ENCODE data around the gene ZXDC. TPM values are rescaled to one million over a fixed set of nuclear protein-coding genes. Genes with fewer than 3 reads are reported as not detected.
A peak's percentile ranks its signal among the peaks of the same experiment; 100 is the strongest.

ZXDC gene
- total RNA-seq, 1 experiment from 2014 or later: 55.4 TPM

DNA sequence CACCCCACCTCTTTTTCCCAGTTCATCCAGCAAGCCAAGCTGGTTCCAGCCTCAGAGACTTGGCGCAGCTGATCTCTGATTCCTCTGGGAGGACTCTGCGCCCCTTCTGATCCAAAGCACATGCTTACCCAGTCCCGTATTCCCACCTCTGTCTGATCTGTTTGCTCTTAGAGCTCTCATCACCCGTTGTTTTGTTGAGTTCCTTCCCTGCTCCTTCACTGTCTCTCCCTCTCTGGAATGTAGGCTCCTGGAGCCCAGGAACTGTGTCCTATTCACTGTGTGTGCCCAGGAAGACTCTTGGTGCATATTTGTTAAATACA is 1.3 kb upstream of the ZXDC start:
- no peak overlapping the region for H3K4me3 ChIP-seq
- H3K79me2 ChIP-seq (ENCODE audit: low read depth): peaks cover 28% of the 10 kb centered on the region
- H3K4me1 ChIP-seq (replicated peaks; ENCODE audit: insufficient read depth): peaks cover 17% of the 10 kb centered on the region
- no TSS peak for BruUV-seq (replicated peaks)
- no peak overlapping the region for H2AFZ ChIP-seq
- peaks cover under 1% of the 10 kb centered on the region; the same call in 1 of the 2 replicates for H3K36me3 ChIP-seq (ENCODE audit: low read depth)
- no peaks in the 10 kb centered on the region for H3K9me2 ChIP-seq (ENCODE audit: insufficient read depth)
- no peaks in the 10 kb centered on the region for H3K9me3 ChIP-seq (ENCODE audit: insufficient read depth, low read depth)
- intact Hi-C loops (cut with micrococcal nuclease; ENCODE audit: unreplicated experiment): loop anchor here (5.0 to 10.0 kb wide), 6 partner anchors 45 to 1068 kb away; partner anchors contain the start of genes CHST13 and PLXNA1
- peak overlapping the region; percentile 77 for H3K4me2 ChIP-seq
- TF ChIP-seq CTCF (conservative IDR thresholded peaks at IDR 0.05): no peak
- DNase-seq: no peak
- CTCF ChIA-PET: no interaction called here
- POLR2A ChIA-PET (ENCODE audit: unreplicated experiment): no interaction called here
- H4K20me1 ChIP-seq (ENCODE audit: insufficient read depth): peaks cover 11% of the 10 kb centered on the region; the same call in 1 of the 2 replicates
- H3K27ac ChIP-seq: no peak overlapping the region
- peaks cover 19% of the 10 kb centered on the region for H3F3A ChIP-seq (ENCODE audit: insufficient read depth, low read depth)
- H3K27me3 ChIP-seq (ENCODE audit: insufficient read depth, low read depth): no peaks in the 10 kb centered on the region

GRCh38 chr3:126476166-126477060 is 722 bp upstream of the ZXDC start:
- H3K4me1 ChIP-seq (replicated peaks; ENCODE audit: insufficient read depth): peaks cover 23% of the 10 kb centered on the region
- intact Hi-C loops (cut with micrococcal nuclease; ENCODE audit: unreplicated experiment): loop anchor here (5.0 to 10.0 kb wide), 6 partner anchors 46 to 1068 kb away; partner anchors contain the start of genes CHST13 and PLXNA1

More at GRCh38 chr3:126476166-126477060, 722 bp upstream of the ZXDC start:
- Histone ChIP-seq H3K27me3 (ENCODE audit: insufficient read depth, low read depth) (no peaks in the 10 kb centered on the region), H3F3A (ENCODE audit: insufficient read depth, low read depth) (peaks cover 24% of the 10 kb centered on the region), H2AFZ (peak overlapping the region; percentile 92), H3K9me2 (ENCODE audit: insufficient read depth) (no peaks in the 10 kb centered on the region), H3K27ac (peak overlapping the region; percentile 75), H3K36me3 (ENCODE audit: low read depth) (peaks cover 6% of the 10 kb centered on the region), H4K20me1 (ENCODE audit: insufficient read depth) (peaks cover 18% of the 10 kb centered on the region; the same call in 1 of the 2 replicates), H3K9me3 (ENCODE audit: insufficient read depth, low read depth) (no peaks in the 10 kb centered on the region), H3K79me2 (ENCODE audit: low read depth) (peaks cover 34% of the 10 kb centered on the region), H3K4me3 (peak overlapping the region; percentile 72), H3K4me2 (peak overlapping the region; percentile 77)
- peak; percentile 55 to 74 for DNase-seq
- TSS peak; percentile 95 for BruUV-seq (replicated peaks)
- ChIA-PET POLR2A (ENCODE audit: unreplicated experiment) (interaction anchor here (0.5 to 1.1 kb wide), 11 partner anchors 13 to 1261 kb away, joined by 3 to 34 read pairs (median 5); no protein-coding TSS in a partner anchor), CTCF (interaction anchor here (0.5 to 1.1 kb wide), 2 partner anchors 14 to 76 kb away, joined by 3 read pairs; no protein-coding TSS in a partner anchor)
- TF ChIP-seq CTCF (conservative IDR thresholded peaks at IDR 0.05): no peak
- no peak for TF ChIP-seq EZH2 (IDR thresholded peaks at IDR 0.05; ENCODE audit: low read depth)

Data from PC-9 (cell line).